GM19099 (cell line): ENCODE data around the gene BTBD19.

Experiments used
- POLR2A ChIP-seq: IDR thresholded peaks from 3 replicates; pipeline ENCODE4 v1.6.1; 2011; ENCODE audit warnings: low read depth; ENCODE audit not compliant: insufficient read length; ENCODE audit errors: extremely low read depth

Gene BTBD19

GRCh38 chr1:44831516-44831915, 23.2 kb downstream of the BTBD19 start:
- no peak for TF ChIP-seq POLR2A

- TF ChIP-seq POLR2A, result no peak
Observed at GRCh38 chr1:44832056-44832705, 23.9 kb downstream of the BTBD19 start.

- no peak for TF ChIP-seq POLR2A
Observed at GRCh38 chr1:44834328-44834727, 26.0 kb downstream of the BTBD19 start.

GRCh38 chr1:44835738-44836675, 27.7 kb downstream of the BTBD19 start:
- no peak for TF ChIP-seq POLR2A

GRCh38 chr1:44839576-44839975, 31.3 kb downstream of the BTBD19 start:
- no peak for TF ChIP-seq POLR2A

- no peak for TF ChIP-seq POLR2A
Observed at GRCh38 chr1:44842486-44842861, 34.2 kb downstream of the BTBD19 start.

- no peak for TF ChIP-seq POLR2A
Observed at GRCh38 chr1:44842862-44843655, 34.7 kb downstream of the BTBD19 start, which contains the start of gene PTCH2. Gene PTCH2, minus strand, starts transcription at chr1:44843253. Its CDS starts 321 bp downstream, at chr1:44842932.

- TF ChIP-seq POLR2A, result no peak
Observed at GRCh38 chr1:44846985-44847384, 38.7 kb downstream of the BTBD19 start.

GRCh38 chr1:44847845-44848244, 39.5 kb downstream of the BTBD19 start:
- TF ChIP-seq POLR2A, result no peak

- TF ChIP-seq POLR2A, result no peak
Observed at GRCh38 chr1:44848456-44849181, 40.3 kb downstream of the BTBD19 start.

GRCh38 chr1:44849575-44850132, 41.3 kb downstream of the BTBD19 start:
- TF ChIP-seq POLR2A, result no peak

GRCh38 chr1:44851308-44851707, 43.0 kb downstream of the BTBD19 start:
- TF ChIP-seq POLR2A, result no peak

- TF ChIP-seq POLR2A, result no peak
Observed at GRCh38 chr1:44853201-44853600, 44.9 kb downstream of the BTBD19 start.

GRCh38 chr1:44854970-44855369, 46.6 kb downstream of the BTBD19 start:
- no peak for TF ChIP-seq POLR2A
